ENCODE data around the gene NOS1AP.

The NOS1AP gene

GRCh38 chr1:162389021-162389818 lies 319.7 kb downstream of the NOS1AP start:
- no peaks in the 10 kb centered on the region for H3K79me2 ChIP-seq (ENCODE audit: control insufficient read depth, low read length)
- no peaks in the 10 kb centered on the region for H4K20me1 ChIP-seq (ENCODE audit: control insufficient read depth, insufficient read depth, low read depth, low read length)
- H3K9me3 ChIP-seq (ENCODE audit: control insufficient read depth, insufficient read depth, low read length) = no peaks in the 10 kb centered on the region
- H3K4me3 ChIP-seq (ENCODE audit: low read length) = no peak overlapping the region
- H3K27me3 ChIP-seq (ENCODE audit: control insufficient read depth, low read length) = peaks cover 5% of the 10 kb centered on the region; the same call in 1 of the 2 replicates
- no peak overlapping the region for H3K27ac ChIP-seq (ENCODE audit: low read depth, low read length)
- no peaks in the 10 kb centered on the region for H3K4me1 ChIP-seq (ENCODE audit: control insufficient read depth, low read length)
- no peaks in the 10 kb centered on the region for H3F3A ChIP-seq (ENCODE audit: control insufficient read depth, insufficient read depth)
- no peak for TF ChIP-seq EZH2phosphoT487 (IDR thresholded peaks at IDR 0.05; ENCODE audit: borderline replicate concordance, low read length)
- TF ChIP-seq, protein P1, sequence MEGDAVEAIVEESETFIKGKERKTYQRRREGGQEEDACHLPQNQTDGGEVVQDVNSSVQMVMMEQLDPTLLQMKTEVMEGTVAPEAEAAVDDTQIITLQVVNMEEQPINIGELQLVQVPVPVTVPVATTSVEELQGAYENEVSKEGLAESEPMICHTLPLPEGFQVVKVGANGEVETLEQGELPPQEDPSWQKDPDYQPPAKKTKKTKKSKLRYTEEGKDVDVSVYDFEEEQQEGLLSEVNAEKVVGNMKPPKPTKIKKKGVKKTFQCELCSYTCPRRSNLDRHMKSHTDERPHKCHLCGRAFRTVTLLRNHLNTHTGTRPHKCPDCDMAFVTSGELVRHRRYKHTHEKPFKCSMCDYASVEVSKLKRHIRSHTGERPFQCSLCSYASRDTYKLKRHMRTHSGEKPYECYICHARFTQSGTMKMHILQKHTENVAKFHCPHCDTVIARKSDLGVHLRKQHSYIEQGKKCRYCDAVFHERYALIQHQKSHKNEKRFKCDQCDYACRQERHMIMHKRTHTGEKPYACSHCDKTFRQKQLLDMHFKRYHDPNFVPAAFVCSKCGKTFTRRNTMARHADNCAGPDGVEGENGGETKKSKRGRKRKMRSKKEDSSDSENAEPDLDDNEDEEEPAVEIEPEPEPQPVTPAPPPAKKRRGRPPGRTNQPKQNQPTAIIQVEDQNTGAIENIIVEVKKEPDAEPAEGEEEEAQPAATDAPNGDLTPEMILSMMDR (IDR thresholded peaks at IDR 0.05; ENCODE audit: low read depth, low read length, poor library complexity, severe bottlenecking) = no peak
- H3K36me3 ChIP-seq (ENCODE audit: control insufficient read depth, low read length) = no peaks in the 10 kb centered on the region
- no peak overlapping the region for H3K4me2 ChIP-seq (ENCODE audit: low read length)
- H3K9me2 ChIP-seq (replicated peaks; ENCODE audit: control insufficient read depth, low read length) = no peaks in the 10 kb centered on the region

DNA sequence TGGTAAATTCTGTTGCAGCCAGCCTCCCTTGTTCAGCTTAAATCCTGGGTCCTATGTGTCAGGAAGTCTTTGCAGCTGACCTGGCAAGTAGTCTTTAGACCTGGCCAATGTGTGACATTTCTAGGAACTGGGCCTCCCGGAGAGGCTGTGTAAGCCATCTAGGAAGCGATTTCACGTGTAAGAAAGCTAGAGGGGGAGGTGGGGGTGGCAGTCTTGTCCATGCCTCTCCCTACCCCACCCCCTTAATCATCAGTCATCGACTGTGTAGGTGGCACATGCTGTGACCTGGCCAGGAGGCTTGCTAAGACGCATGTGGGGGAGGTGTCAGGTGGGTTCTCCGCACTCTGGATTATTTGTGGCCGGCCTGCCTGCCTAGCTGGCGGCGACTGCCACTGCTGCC lies 320.5 kb downstream of the NOS1AP start:
- H4K20me1 ChIP-seq (ENCODE audit: control insufficient read depth, insufficient read depth, low read depth, low read length) = no peaks in the 10 kb centered on the region
- no peaks in the 10 kb centered on the region for H3K9me2 ChIP-seq (replicated peaks; ENCODE audit: control insufficient read depth, low read length)
- H3K4me3 ChIP-seq (ENCODE audit: low read length) = no peak overlapping the region
- H3K79me2 ChIP-seq (ENCODE audit: control insufficient read depth, low read length) = no peaks in the 10 kb centered on the region
- H3K27me3 ChIP-seq (ENCODE audit: control insufficient read depth, low read length) = peaks cover 5% of the 10 kb centered on the region; the same call in 1 of the 2 replicates
- H3K4me1 ChIP-seq (ENCODE audit: control insufficient read depth, low read length) = no peaks in the 10 kb centered on the region
- H3K27ac ChIP-seq (ENCODE audit: low read depth, low read length) = no peak overlapping the region
- no peaks in the 10 kb centered on the region for H3K9me3 ChIP-seq (ENCODE audit: control insufficient read depth, insufficient read depth, low read length)
- no peaks in the 10 kb centered on the region for H3F3A ChIP-seq (ENCODE audit: control insufficient read depth, insufficient read depth)
- TF ChIP-seq, protein P1 (IDR thresholded peaks at IDR 0.05; ENCODE audit: low read depth, low read length, poor library complexity, severe bottlenecking) = no peak
- no peak for TF ChIP-seq EZH2phosphoT487 (IDR thresholded peaks at IDR 0.05; ENCODE audit: borderline replicate concordance, low read length)
- no peaks in the 10 kb centered on the region for H3K36me3 ChIP-seq (ENCODE audit: control insufficient read depth, low read length)
- H3K4me2 ChIP-seq (ENCODE audit: low read length) = no peak overlapping the region

- TF ChIP-seq, protein P1 (IDR thresholded peaks at IDR 0.05; ENCODE audit: low read depth, low read length, poor library complexity, severe bottlenecking) = no peak
- TF ChIP-seq EZH2phosphoT487 (IDR thresholded peaks at IDR 0.05; ENCODE audit: borderline replicate concordance, low read length) = no peak
- no peak overlapping the region for H3K27ac ChIP-seq (ENCODE audit: low read depth, low read length)
- no peaks in the 10 kb centered on the region for H3K79me2 ChIP-seq (ENCODE audit: control insufficient read depth, low read length)
- H3K4me3 ChIP-seq (ENCODE audit: low read length) = no peak overlapping the region
- H3K36me3 ChIP-seq (ENCODE audit: control insufficient read depth, low read length) = no peaks in the 10 kb centered on the region
- no peak overlapping the region for H3K4me2 ChIP-seq (ENCODE audit: low read length)
- H3K9me3 ChIP-seq (ENCODE audit: control insufficient read depth, insufficient read depth, low read length) = no peaks in the 10 kb centered on the region
- H3K27me3 ChIP-seq (ENCODE audit: control insufficient read depth, low read length) = peaks cover 7% of the 10 kb centered on the region; the same call in 1 of the 2 replicates
- H3F3A ChIP-seq (ENCODE audit: control insufficient read depth, insufficient read depth) = no peaks in the 10 kb centered on the region
- H3K9me2 ChIP-seq (replicated peaks; ENCODE audit: control insufficient read depth, low read length) = no peaks in the 10 kb centered on the region
- H3K4me1 ChIP-seq (ENCODE audit: control insufficient read depth, low read length) = no peaks in the 10 kb centered on the region
- no peaks in the 10 kb centered on the region for H4K20me1 ChIP-seq (ENCODE audit: control insufficient read depth, insufficient read depth, low read depth, low read length)
These were observed 321.1 kb downstream of the NOS1AP start for GRCh38 chr1:162390396-162391185.

All from DOHH2 (cell line).